ENCODE results near the gene ACER1.

ACER1 gene

DNA sequence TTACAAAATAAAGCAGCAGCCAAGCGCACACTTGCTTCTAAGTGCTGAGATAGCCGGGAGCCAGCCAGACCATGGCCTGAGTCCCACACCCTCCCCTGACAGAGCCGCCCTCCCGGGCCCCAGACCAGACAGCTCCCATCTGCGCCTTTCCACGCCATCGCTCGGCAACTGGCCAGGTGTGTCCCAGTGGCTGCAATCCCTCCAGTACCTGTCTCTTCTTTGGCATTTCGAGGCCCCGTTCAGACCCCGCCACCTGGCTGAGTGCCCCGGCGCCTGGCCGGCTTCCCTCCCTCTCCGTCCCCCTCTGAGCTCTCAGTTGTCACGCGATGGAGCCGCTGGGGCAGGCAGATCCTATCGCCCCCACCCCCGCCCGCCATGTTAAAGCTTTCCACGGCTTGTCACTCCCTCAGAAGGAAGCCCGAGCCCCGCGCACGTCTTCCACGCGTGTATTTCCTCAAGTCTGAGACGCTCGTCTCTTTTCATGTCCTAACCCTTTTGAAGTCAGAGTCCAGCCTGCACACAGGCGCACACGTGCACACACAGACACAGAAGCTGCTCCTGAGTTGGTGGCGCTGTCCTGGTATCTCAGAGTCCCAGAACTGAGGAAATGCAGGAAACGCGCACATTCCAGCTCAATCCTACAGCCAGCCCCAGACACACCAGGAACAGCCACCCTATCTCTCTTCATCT is 61.5 kb downstream of the ACER1 start:
- Histone ChIP-seq H3K9me3 (replicated peaks; ENCODE audit: low read length) (no peaks in the 10 kb centered on the region), H3K4me1 (ENCODE audit: control insufficient read depth, insufficient read depth, low read length) (peaks cover 66% of the 10 kb centered on the region), H3K36me3 (ENCODE audit: insufficient read depth, low read length) (peaks cover 35% of the 10 kb centered on the region), H3K27me3 (ENCODE audit: control insufficient read depth, insufficient read depth, low read length) (no peaks in the 10 kb centered on the region), H3K4me2 (ENCODE audit: low read length) (peak overlapping the region; percentile 77), H3K9ac (ENCODE audit: low read depth, low read length) (peak overlapping the region; percentile 75), H3K4me3 (ENCODE audit: low read length) (peak overlapping the region; percentile 52)

DNA sequence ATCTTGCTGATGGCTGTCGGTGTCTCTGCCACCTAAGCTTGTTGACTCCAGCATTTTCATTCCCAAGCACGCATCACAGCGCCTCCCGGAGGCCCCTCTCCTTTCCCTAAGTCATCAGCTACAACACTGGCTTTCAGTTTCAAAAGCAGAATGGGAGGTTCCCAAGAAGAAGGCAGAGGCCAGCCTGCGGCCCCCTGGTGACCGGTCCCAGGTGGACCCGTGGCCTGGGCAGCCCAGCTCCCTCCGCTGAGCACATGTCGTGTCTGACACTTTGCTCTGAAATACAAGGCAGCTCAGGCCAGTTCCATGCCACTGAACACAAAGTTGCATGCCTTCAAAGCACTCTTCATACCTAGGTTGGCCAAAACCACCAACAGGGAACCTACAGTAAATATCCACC is 62.2 kb downstream of the ACER1 start:
- no peaks in the 10 kb centered on the region for H3K27me3 ChIP-seq (ENCODE audit: control insufficient read depth, insufficient read depth, low read length)
- H3K9me3 ChIP-seq (replicated peaks; ENCODE audit: low read length), result no peaks in the 10 kb centered on the region
- peaks cover 60% of the 10 kb centered on the region for H3K4me1 ChIP-seq (ENCODE audit: control insufficient read depth, insufficient read depth, low read length)
- peaks cover 33% of the 10 kb centered on the region for H3K36me3 ChIP-seq (ENCODE audit: insufficient read depth, low read length)
- H3K4me3 ChIP-seq (ENCODE audit: low read length), result peak overlapping the region; percentile 52
- H3K9ac ChIP-seq (ENCODE audit: low read depth, low read length), result peak overlapping the region; percentile 75
- peak overlapping the region; percentile 77 for H3K4me2 ChIP-seq (ENCODE audit: low read length)

GRCh38 chr19:6270822-6271221 is 62.6 kb downstream of the ACER1 start:
- peaks cover 56% of the 10 kb centered on the region for H3K4me1 ChIP-seq (ENCODE audit: control insufficient read depth, insufficient read depth, low read length)
- no peaks in the 10 kb centered on the region for H3K9me3 ChIP-seq (replicated peaks; ENCODE audit: low read length)
- no peaks in the 10 kb centered on the region for H3K27me3 ChIP-seq (ENCODE audit: control insufficient read depth, insufficient read depth, low read length)
- H3K4me2 ChIP-seq (ENCODE audit: low read length), result peak overlapping the region; percentile 77
- H3K36me3 ChIP-seq (ENCODE audit: insufficient read depth, low read length), result peaks cover 35% of the 10 kb centered on the region
- peak overlapping the region; percentile 52 for H3K4me3 ChIP-seq (ENCODE audit: low read length)
- peak overlapping the region; percentile 75 for H3K9ac ChIP-seq (ENCODE audit: low read depth, low read length)

DNA sequence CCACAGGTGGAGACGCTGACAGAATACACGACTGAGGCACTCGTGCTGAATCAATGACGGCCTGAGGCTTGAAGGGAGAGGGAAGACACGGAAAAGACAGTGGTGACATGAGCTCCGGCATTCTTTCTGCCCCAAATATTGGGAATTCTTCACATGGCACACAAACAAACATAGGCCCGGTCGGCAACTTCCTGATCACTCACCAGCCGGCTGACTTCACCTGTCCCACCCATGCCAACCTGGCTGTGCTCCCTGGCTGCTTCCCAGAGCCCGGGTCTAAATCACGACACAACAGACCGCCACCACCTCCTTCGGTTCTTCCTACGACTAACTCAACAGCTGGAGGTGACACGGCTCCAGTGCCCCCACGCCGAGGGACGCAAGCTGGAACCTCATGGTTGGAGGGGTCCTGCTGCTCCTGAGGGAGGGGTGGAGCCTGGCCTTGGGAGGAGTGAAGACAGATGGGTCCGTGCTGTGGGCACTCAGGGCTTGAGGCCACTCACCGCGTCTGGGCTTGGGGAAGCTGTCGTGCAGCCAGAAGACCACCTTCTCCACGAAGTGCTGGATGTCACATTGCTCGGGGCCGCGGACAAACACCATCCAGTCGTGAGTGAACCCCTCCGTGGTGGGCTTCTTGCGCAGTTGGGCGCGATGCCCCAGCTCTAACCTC is 63.2 kb downstream of the ACER1 start:
- Histone ChIP-seq H3K27me3 (ENCODE audit: control insufficient read depth, insufficient read depth, low read length) (no peaks in the 10 kb centered on the region), H3K4me1 (ENCODE audit: control insufficient read depth, insufficient read depth, low read length) (peaks cover 50% of the 10 kb centered on the region), H3K36me3 (ENCODE audit: insufficient read depth, low read length) (peaks cover 36% of the 10 kb centered on the region)

DNA sequence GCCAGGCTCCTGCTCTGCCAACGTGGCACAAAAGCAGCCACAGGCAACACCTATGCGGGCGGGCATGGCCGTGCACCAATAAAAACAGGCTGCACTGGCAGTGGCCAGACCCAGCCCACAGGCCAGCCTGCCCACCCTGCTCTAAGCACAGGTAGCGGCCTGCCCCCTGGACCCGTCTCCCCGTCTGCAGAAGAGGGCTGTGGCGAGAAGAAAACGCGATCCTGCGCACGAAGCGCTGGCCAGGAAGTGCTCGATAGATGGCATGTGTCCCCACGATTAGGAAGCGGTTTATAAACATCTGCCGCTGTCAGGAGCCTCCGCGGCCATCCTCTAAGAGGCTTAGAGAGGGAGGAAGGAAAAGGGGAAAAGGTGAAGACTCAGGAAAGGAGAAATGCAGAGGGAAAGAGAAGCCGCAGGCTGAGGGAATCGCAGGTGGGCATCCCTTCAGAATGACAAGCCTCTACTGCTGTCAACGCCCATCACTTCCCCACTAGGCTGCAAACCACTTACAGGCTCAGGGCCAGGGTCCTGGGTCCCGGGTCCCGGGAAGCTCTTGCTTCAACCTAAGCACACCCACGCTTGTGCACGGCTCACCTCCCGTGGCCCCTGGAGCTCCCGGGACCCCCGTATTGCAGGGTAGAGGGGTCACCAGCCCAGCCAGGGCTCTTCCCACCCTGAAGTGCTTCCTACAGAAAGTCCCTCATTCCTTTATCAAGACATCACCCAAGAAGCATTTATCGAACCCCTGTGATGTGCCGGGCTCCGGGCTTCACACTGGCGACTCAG is 64.1 kb downstream of the ACER1 start:
- Histone ChIP-seq H3K9ac (ENCODE audit: low read depth, low read length) (no peak overlapping the region), H3K9me3 (replicated peaks; ENCODE audit: low read length) (no peaks in the 10 kb centered on the region), H3K4me2 (ENCODE audit: low read length) (no peak overlapping the region), H3K4me3 (ENCODE audit: low read length) (no peak overlapping the region), H3K4me1 (ENCODE audit: control insufficient read depth, insufficient read depth, low read length) (peaks cover 50% of the 10 kb centered on the region), H3K36me3 (ENCODE audit: insufficient read depth, low read length) (peaks cover 36% of the 10 kb centered on the region), H3K27me3 (ENCODE audit: control insufficient read depth, insufficient read depth, low read length) (no peaks in the 10 kb centered on the region)

More for the DNA sequence above, 63.2 kb downstream of the ACER1 start:
- no peaks in the 10 kb centered on the region for H3K9me3 ChIP-seq (replicated peaks; ENCODE audit: low read length)
- peak overlapping the region; percentile 75 for H3K9ac ChIP-seq (ENCODE audit: low read depth, low read length)
- H3K4me2 ChIP-seq (ENCODE audit: low read length), result no peak overlapping the region
- H3K4me3 ChIP-seq (ENCODE audit: low read length), result no peak overlapping the region

DNA sequence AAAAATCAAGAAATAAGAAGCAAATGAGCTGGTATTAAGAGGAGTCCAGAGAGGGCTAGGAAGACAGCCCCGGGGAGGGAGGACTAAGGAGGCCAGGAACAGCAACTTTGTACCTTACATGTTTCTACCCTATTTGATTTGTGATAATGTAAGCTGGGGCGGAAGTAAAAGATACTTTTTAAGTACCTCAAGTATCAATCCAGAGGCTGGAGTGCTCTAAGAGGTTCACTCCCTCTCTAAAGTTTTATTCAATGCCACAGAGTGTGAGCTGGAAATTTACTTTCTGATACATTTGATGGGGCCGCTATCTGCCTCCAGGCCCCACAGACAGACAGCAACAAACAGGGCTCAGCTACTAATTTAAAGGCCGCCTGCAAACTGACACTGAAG is 65.0 kb downstream of the ACER1 start:
- no peaks in the 10 kb centered on the region for H3K27me3 ChIP-seq (ENCODE audit: control insufficient read depth, insufficient read depth, low read length)
- no peak overlapping the region for H3K9ac ChIP-seq (ENCODE audit: low read depth, low read length)
- H3K36me3 ChIP-seq (ENCODE audit: insufficient read depth, low read length), result peaks cover 40% of the 10 kb centered on the region
- no peak overlapping the region for H3K4me2 ChIP-seq (ENCODE audit: low read length)
- peaks cover 46% of the 10 kb centered on the region for H3K4me1 ChIP-seq (ENCODE audit: control insufficient read depth, insufficient read depth, low read length)
- no peak overlapping the region for H3K4me3 ChIP-seq (ENCODE audit: low read length)
- no peaks in the 10 kb centered on the region for H3K9me3 ChIP-seq (replicated peaks; ENCODE audit: low read length)

- Histone ChIP-seq H3K36me3 (ENCODE audit: insufficient read depth, low read length) (peaks cover 44% of the 10 kb centered on the region), H3K4me1 (ENCODE audit: control insufficient read depth, insufficient read depth, low read length) (peaks cover 40% of the 10 kb centered on the region), H3K9me3 (replicated peaks; ENCODE audit: low read length) (no peaks in the 10 kb centered on the region), H3K9ac (ENCODE audit: low read depth, low read length) (no peak overlapping the region), H3K4me3 (ENCODE audit: low read length) (no peak overlapping the region), H3K27me3 (ENCODE audit: control insufficient read depth, insufficient read depth, low read length) (no peaks in the 10 kb centered on the region), H3K4me2 (ENCODE audit: low read length) (no peak overlapping the region)
Measured at GRCh38 chr19:6267552-6268381, 65.6 kb downstream of the ACER1 start.

- H3K36me3 ChIP-seq (ENCODE audit: insufficient read depth, low read length), result peaks cover 62% of the 10 kb centered on the region
- no peak overlapping the region for H3K9ac ChIP-seq (ENCODE audit: low read depth, low read length)
- H3K4me1 ChIP-seq (ENCODE audit: control insufficient read depth, insufficient read depth, low read length), result peaks cover 14% of the 10 kb centered on the region
Measured at GRCh38 chr19:6264803-6265202, 68.6 kb downstream of the ACER1 start.

GRCh38 chr19:6263735-6264444 is 69.5 kb downstream of the ACER1 start:
- H3K36me3 ChIP-seq (ENCODE audit: insufficient read depth, low read length), result peaks cover 62% of the 10 kb centered on the region
- H3K4me2 ChIP-seq (ENCODE audit: low read length), result peak overlapping the region; percentile 44
- H3K9me3 ChIP-seq (replicated peaks; ENCODE audit: low read length), result no peaks in the 10 kb centered on the region
- H3K27me3 ChIP-seq (ENCODE audit: control insufficient read depth, insufficient read depth, low read length), result no peaks in the 10 kb centered on the region
- H3K9ac ChIP-seq (ENCODE audit: low read depth, low read length), result peak overlapping the region; percentile 17
- peaks cover 14% of the 10 kb centered on the region for H3K4me1 ChIP-seq (ENCODE audit: control insufficient read depth, insufficient read depth, low read length)
- no peak overlapping the region for H3K4me3 ChIP-seq (ENCODE audit: low read length)

More at GRCh38 chr19:6264803-6265202, 68.6 kb downstream of the ACER1 start:
- Histone ChIP-seq H3K4me3 (ENCODE audit: low read length) (no peak overlapping the region), H3K27me3 (ENCODE audit: control insufficient read depth, insufficient read depth, low read length) (no peaks in the 10 kb centered on the region), H3K4me2 (ENCODE audit: low read length) (no peak overlapping the region), H3K9me3 (replicated peaks; ENCODE audit: low read length) (no peaks in the 10 kb centered on the region)

GRCh38 chr19:6263306-6263705 is 70.1 kb downstream of the ACER1 start:
- no peak overlapping the region for H3K4me3 ChIP-seq (ENCODE audit: low read length)
- peaks cover 61% of the 10 kb centered on the region for H3K36me3 ChIP-seq (ENCODE audit: insufficient read depth, low read length)
- H3K27me3 ChIP-seq (ENCODE audit: control insufficient read depth, insufficient read depth, low read length), result no peaks in the 10 kb centered on the region
- H3K4me1 ChIP-seq (ENCODE audit: control insufficient read depth, insufficient read depth, low read length), result peaks cover 14% of the 10 kb centered on the region
- H3K9me3 ChIP-seq (replicated peaks; ENCODE audit: low read length), result no peaks in the 10 kb centered on the region
- no peak overlapping the region for H3K9ac ChIP-seq (ENCODE audit: low read depth, low read length)
- no peak overlapping the region for H3K4me2 ChIP-seq (ENCODE audit: low read length)

Data from skeletal muscle satellite cell (primary cell).